Measurements from ENCODE around the gene FHDC1. TPM values are rescaled to one million over a fixed set of nuclear protein-coding genes. Genes with fewer than 3 reads are reported as not detected.

Gene FHDC1
- total RNA-seq, 1 experiment from 2014 or later: 19.9 TPM

DNA sequence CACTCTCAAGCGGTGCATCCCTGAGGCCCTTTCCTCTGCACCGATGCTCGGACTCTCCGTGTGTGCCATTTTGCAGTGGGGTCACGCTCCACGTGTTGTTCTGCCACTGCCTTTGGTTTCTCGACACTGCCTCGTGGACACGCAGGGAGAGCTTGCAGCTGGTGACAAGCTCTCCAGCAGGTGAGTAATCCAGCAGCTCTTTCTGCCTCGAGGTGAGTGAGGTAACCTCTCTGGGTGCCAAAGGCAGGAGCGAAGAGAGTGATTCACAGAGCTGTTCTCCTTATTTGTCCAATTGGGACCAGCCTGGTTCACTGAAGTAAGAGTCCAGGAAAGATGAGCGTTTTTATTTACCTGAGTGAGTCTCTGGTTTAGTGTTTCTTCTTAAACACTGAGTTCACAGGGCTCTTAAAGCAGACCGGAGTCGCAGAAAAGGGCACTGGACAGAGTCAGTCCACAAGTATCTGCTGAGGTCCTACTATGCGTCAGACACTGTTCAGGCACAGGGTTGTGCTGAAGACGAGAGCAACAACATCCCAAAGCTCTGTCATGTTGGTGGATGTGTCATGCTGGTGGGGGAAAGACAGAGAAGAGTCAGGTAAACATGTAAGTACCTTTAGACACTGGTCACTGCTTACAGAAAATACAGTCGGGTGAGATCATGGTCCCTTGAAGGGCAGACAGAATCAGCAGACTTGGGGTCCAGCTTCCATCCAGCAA, 61.8 kb downstream of the FHDC1 start:
- no peak overlapping the region for H3K4ac ChIP-seq (ENCODE audit: low read depth, low read length)
- peaks cover 24% of the 10 kb centered on the region for H3K27me3 Mint-ChIP-seq (ENCODE audit: low read depth)
- H3K23ac ChIP-seq (ENCODE audit: insufficient read length, low read depth, low read length): no peak overlapping the region
- DNase-seq: no peak
- H3K27ac ChIP-seq (ENCODE audit: insufficient read length, low read depth, low read length): no peak overlapping the region
- H2AK5ac ChIP-seq (ENCODE audit: insufficient read length, low read length): no peak overlapping the region
- H2BK12ac ChIP-seq (ENCODE audit: insufficient read length, low read depth, low read length): no peak overlapping the region
- H3K56ac ChIP-seq (ENCODE audit: insufficient read length, low read depth, low read length): no peak overlapping the region
- no peak overlapping the region for H3K18ac ChIP-seq (ENCODE audit: insufficient read length, low read depth, low read length)
- no peak overlapping the region for H3K4me3 Mint-ChIP-seq
- no peaks in the 10 kb centered on the region for H3K79me2 ChIP-seq (ENCODE audit: insufficient read depth, low read length)
- no peak overlapping the region for H3K14ac ChIP-seq (ENCODE audit: insufficient read depth, low read length)
- H3K9me3 Mint-ChIP-seq: no peaks in the 10 kb centered on the region; a peak in 1 of 5 replicates
- no peaks in the 10 kb centered on the region; a peak in 1 of 7 replicates for H3K36me3 Mint-ChIP-seq (ENCODE audit: insufficient read depth in 1 of 3, low read depth in 3 of 3)
- peaks cover 6% of the 10 kb centered on the region; the same call in 1 of the 2 replicates for H3K4me1 ChIP-seq (ENCODE audit: insufficient read depth, low read length)
- peak overlapping the region in 1 of 3 experiments; percentile 40; a peak in 2 of 7 replicates for H3K27ac Mint-ChIP-seq
- H2BK15ac ChIP-seq (ENCODE audit: low read depth, low read length): no peak overlapping the region
- H3K9me3 ChIP-seq (ENCODE audit: control insufficient read depth, low read depth, low read length): no peaks in the 10 kb centered on the region
- WGBS (ENCODE audit: extremely low coverage, insufficient read length, low lambda C conversion rate): no CpG with 5 or more reads among the region's 17 CpGs
- no peak overlapping the region for H4K5ac ChIP-seq (ENCODE audit: insufficient read length, low read depth, low read length)
- no peak overlapping the region for H3K4me2 ChIP-seq (ENCODE audit: insufficient read depth, insufficient read length, low read length)
- H2BK5ac ChIP-seq (ENCODE audit: insufficient read length, low read length): no peak overlapping the region
- peaks cover 54 to 61% of the 10 kb centered on the region in 2 experiments for H3K4me1 Mint-ChIP-seq
- no peaks in the 10 kb centered on the region; the same call in 1 of the 2 replicates for H3K27me3 ChIP-seq (ENCODE audit: insufficient read depth, low read length)
- H2BK20ac ChIP-seq (ENCODE audit: low read depth, low read length, poor library complexity, severe bottlenecking): no peak overlapping the region
- H4K91ac ChIP-seq (ENCODE audit: insufficient read length, low read depth, low read length): no peak overlapping the region
- no peak overlapping the region for H2BK120ac ChIP-seq (ENCODE audit: low read depth, low read length, poor library complexity, severe bottlenecking)
- no peaks in the 10 kb centered on the region for H4K20me1 ChIP-seq (ENCODE audit: control insufficient read depth, insufficient read depth, insufficient read length)
- no peak overlapping the region for H3T11ph ChIP-seq (ENCODE audit: low read length)
- TF ChIP-seq, protein P1, sequence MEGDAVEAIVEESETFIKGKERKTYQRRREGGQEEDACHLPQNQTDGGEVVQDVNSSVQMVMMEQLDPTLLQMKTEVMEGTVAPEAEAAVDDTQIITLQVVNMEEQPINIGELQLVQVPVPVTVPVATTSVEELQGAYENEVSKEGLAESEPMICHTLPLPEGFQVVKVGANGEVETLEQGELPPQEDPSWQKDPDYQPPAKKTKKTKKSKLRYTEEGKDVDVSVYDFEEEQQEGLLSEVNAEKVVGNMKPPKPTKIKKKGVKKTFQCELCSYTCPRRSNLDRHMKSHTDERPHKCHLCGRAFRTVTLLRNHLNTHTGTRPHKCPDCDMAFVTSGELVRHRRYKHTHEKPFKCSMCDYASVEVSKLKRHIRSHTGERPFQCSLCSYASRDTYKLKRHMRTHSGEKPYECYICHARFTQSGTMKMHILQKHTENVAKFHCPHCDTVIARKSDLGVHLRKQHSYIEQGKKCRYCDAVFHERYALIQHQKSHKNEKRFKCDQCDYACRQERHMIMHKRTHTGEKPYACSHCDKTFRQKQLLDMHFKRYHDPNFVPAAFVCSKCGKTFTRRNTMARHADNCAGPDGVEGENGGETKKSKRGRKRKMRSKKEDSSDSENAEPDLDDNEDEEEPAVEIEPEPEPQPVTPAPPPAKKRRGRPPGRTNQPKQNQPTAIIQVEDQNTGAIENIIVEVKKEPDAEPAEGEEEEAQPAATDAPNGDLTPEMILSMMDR (conservative IDR thresholded peaks at IDR 0.05): no peak
- no peaks in the 10 kb centered on the region for H3K79me1 ChIP-seq (ENCODE audit: insufficient read depth, low read depth, low read length, poor library complexity, severe bottlenecking)
- H4K8ac ChIP-seq (replicated peaks; ENCODE audit: insufficient read length, low read depth, low read length): no peak overlapping the region
- no peak overlapping the region for H2AFZ ChIP-seq (ENCODE audit: low read length)
- H3K23me2 ChIP-seq (ENCODE audit: insufficient read length, low read depth, low read length, poor library complexity, severe bottlenecking): no peaks in the 10 kb centered on the region
- no peak overlapping the region for H3K9ac ChIP-seq (ENCODE audit: extremely low read depth, insufficient read length, low read length)

Data from H9 (cell line).